Fibroblast of the aortic adventitia (primary cell): Measurements from ENCODE around the gene THOC3. TPM values are rescaled to one million over a fixed set of nuclear protein-coding genes. Genes with fewer than 3 reads are reported as not detected.
A peak's percentile ranks its signal among the peaks of the same experiment; 100 is the strongest.
"Not testable (repeated sequence)": the region's sequence is repeated elsewhere in the genome, so short reads cannot be mapped to it uniquely, and the experiment has no call there.

ENCODE experiments used
- DNase-seq: peaks from one replicate; pipeline ENCODE4 v3.0.0-alpha.2; 2010; ENCODE audit warnings: low read depth
- H3K4me3 ChIP-seq: 2 replicates; pipeline ENCODE4 v1.5.1; 2011; ENCODE audit warnings: low read depth, mild to moderate bottlenecking, control low read depth, low read length, moderate library complexity
- total RNA-seq: library from RNA; depleted of rRNA; stranded (reverse); fragments of >200 nt; gene quantifications from 2 replicates; pipeline ENCODE4 v1.2.3, GENCODE V29; 2012; ENCODE audit warnings: low replicate concordance
- TF ChIP-seq, protein P1 (sequence below): IDR thresholded peaks from 2 replicates; pipeline ENCODE4 v1.5.1; 2011; ENCODE audit warnings: mild to moderate bottlenecking, low read length, control low read depth, inconsistent platforms; ENCODE audit not compliant: insufficient read depth

The THOC3 gene
- total RNA-seq, 1 donor: 19.0 TPM

GRCh38 chr5:175948329-175949108 lies 19.6 kb downstream of the THOC3 start:
- H3K4me3 ChIP-seq, DNase-seq: not testable (repeated sequence)

DNA sequence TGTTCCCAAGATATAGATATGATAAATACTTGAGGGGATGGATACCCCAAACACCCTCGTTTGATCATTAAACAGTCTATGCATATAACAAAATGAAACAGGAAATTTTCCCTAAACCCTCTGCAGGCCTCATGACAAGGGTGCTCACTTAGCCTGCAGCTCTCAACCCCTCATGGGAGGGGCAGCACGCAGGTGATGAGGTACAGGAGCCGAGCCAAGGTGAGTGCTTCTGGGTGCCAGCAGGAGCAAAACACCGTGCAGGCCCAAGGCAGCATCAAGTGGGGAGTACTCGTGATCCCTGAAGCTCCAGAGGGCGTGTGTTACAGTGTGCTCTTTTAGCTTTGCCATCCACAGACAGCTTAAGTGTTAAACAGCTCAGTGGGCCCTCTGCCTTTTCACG lies 24.9 kb downstream of the THOC3 start:
- not testable (repeated sequence) for H3K4me3 ChIP-seq, DNase-seq

DNA sequence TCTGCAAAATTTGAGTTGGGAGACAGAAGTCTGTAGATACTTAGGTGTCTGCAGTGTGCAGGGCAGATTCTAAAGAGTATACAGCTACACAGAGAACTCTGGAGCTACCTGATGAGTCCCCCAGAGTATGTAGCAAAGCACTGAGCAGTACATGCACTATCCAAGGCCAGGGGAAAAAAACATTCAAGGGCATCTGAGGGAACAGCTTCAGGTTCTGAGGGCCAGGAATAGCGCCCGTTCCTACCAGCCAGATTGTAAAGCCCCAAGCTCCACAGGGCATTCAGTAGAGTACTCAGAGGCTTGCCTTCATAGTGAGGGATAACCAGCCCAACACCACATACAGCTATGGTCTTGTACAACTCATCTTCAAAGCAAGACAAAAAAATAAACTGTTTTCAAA lies 27.5 kb downstream of the THOC3 start:
- H3K4me3 ChIP-seq, DNase-seq: not testable (repeated sequence)

- not testable (repeated sequence) for DNase-seq
Observed at GRCh38 chr5:175938489-175938888, 29.6 kb downstream of the THOC3 start.

DNA sequence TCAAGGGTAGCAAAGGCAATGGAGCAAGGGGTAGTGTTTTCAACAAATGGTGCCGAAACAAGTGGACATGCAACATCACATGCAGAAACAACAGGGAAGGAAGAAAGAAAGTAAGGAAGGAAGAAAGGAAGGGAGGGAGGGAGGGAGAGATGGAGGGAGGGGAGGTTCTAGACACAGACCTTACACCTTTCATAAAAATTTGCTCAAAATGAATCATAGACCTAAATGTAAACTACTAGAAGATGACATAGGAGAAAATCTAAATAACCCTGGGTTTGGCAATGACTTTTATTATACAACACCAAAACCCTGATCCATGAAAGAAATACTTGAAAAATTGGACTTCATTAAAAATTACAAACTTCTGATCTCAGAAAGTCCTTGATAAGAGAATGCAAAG lies 39.4 kb downstream of the THOC3 start:
- H3K4me3 ChIP-seq, DNase-seq: not testable (repeated sequence)

More at GRCh38 chr5:175938489-175938888, 29.6 kb downstream of the THOC3 start:
- not testable (repeated sequence) for H3K4me3 ChIP-seq

DNA sequence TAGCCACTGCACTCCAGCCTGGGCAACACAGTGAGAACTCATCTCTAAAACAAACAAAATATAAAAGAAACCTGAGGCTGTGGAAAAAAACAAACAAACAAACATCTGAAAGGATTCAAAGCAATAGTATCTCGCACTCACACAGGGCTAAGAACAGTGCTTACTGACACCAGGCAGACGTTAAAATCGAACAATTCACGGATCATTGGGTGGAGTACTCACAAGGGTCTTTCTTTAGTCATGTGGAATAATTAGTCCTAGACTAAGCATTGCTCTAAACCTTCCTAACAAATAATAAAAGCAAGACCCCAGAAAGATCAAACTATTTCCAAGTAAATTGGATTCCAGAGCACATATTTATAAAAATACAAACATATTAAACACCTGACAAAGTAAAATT lies 43.0 kb downstream of the THOC3 start:
- DNase-seq: not testable (repeated sequence)

GRCh38 chr5:175922192-175922885 lies 45.8 kb downstream of the THOC3 start:
- TF ChIP-seq, protein P1, sequence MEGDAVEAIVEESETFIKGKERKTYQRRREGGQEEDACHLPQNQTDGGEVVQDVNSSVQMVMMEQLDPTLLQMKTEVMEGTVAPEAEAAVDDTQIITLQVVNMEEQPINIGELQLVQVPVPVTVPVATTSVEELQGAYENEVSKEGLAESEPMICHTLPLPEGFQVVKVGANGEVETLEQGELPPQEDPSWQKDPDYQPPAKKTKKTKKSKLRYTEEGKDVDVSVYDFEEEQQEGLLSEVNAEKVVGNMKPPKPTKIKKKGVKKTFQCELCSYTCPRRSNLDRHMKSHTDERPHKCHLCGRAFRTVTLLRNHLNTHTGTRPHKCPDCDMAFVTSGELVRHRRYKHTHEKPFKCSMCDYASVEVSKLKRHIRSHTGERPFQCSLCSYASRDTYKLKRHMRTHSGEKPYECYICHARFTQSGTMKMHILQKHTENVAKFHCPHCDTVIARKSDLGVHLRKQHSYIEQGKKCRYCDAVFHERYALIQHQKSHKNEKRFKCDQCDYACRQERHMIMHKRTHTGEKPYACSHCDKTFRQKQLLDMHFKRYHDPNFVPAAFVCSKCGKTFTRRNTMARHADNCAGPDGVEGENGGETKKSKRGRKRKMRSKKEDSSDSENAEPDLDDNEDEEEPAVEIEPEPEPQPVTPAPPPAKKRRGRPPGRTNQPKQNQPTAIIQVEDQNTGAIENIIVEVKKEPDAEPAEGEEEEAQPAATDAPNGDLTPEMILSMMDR: no peak
- no peak overlapping the region for H3K4me3 ChIP-seq
- DNase-seq: peak; percentile 93

More for the DNA sequence above, 43.0 kb downstream of the THOC3 start:
- not testable (repeated sequence) for H3K4me3 ChIP-seq

GRCh38 chr5:175921061-175921730 lies 46.9 kb downstream of the THOC3 start:
- TF ChIP-seq, protein P1: no peak
- H3K4me3 ChIP-seq: no peak overlapping the region
- DNase-seq: no peak

- peak; percentile 43 for DNase-seq
- H3K4me3 ChIP-seq: no peak overlapping the region
- TF ChIP-seq, protein P1: no peak
Observed at GRCh38 chr5:175920231-175920811, 47.8 kb downstream of the THOC3 start.

DNA sequence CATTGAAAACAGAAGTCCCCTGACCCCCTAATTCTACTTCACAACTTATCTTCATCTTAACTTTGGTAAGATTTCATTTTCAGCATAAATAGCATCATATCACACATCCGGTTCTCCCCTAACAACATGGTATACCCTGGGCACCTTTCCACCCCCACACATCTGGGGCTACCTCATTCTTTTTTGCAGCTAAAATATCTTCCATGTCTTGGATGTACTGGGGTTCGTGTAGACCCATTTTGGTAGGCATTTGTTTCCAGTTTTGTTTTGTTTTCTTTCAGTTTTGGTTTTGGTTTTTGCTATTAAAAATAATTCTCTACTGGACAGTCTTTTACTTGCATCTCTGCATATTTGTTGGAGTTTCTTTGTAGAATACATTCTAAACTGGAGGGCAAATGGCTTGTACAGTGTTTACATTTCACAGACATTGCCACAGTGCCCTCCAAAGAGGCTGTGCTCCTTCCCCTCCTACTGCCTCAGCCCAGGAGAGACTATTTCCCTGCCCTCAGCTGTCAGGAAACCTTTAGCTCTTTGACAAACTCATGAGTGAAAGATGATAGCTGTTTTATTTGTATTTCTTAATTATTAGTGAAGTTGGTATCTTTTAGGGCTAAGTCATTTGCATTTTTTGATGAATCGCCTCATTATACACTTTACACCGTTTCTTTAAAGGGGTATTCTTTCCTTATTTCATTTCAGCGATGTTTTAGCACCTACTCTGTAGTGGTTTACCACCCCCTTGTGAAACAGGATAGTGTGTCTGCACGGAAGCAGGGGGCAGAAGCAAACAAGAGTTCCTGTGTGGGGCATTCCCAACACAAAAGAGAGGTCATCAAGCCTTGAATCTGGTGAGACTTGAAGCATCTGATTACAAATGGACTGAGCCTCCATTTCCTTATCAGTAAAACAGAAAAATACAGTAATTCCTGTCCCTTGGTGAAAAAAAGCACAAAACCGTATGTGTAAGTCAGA lies 52.8 kb downstream of the THOC3 start:
- H3K4me3 ChIP-seq, DNase-seq: not testable (repeated sequence)

DNA sequence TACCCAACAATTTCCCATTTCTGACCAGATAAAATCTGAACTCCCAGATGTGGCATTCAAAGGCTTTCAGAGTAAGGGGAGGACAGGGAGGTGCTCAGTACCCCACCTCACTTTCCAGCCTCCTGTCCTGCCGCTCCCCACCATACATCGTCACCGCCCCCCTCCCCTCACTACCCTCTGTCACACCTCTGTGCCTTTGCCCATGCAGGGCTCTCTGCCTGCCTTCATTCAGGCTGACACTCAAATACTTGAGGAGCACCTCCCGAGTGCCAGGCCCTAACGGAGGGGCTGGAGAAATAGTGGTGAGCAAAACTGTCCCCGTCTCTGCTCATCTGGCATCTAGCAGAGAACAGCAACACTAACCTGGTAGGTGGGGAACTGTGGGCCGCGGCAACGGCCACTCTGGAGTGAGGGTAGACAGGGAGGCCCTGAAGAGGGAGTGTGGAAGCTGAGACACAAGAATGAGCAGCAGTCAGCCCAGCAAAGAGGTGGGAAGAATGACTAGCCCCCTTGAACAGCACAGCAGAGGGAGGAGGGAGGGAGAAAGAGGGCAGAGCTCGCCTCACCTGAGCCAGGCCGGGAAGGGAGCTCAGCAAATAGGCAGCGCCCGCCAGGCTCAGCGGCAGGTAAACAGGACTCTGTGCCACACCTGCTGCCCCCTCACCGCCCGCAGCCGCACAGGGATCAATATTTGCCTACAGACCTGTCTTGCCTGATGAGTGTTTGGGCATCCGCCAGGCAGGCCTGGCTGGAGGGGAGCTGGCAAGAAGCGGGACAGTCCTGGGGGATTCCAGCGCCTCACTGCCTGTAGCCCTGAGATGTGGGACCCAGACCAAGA lies 54.1 kb downstream of the THOC3 start:
- not testable (repeated sequence) for DNase-seq, H3K4me3 ChIP-seq

DNA sequence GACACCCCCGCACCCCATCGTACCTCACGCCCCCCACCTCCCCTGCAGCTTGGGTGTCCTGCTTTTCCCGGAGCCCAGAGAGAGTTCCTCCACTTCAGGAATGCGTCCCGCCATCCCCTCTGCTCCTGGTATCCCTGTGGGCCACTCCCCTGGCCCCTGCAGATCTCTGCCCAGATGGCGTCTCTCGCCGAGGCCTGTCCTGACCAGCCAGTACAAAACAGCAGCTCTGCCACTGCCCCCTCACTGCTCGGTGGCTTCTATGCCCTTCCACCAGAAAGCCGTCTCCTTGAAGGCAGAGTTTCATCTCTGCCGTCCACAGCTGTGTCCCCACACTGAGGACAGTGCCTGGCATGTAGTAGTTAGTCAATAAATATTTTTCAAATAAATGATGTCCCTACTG lies 58.0 kb downstream of the THOC3 start:
- DNase-seq: not testable (repeated sequence)

More for the DNA sequence above, 58.0 kb downstream of the THOC3 start:
- H3K4me3 ChIP-seq: not testable (repeated sequence)
